ENCODE measurements around the gene CPO.

CPO gene

DNA sequence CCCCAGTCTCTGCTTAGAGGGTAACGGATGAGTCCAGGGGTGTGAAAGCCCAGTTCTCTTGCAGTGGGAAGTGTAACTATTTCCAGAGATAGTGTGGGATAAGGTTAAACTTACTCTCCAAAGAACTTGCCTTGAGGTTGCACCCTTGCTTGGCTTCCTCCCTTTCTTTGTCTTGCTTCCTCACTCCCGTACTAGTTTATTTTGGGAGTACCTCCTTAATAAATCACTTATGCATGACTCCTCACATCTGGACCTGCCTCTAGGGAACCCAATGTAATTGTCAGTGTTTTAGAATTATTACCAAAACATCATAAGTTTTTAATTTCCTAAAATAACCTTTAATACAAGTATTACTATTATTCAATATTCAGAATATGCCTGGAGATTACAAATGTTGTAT, 35.2 kb downstream of the CPO start:
- Histone ChIP-seq H4K20me1 (ENCODE audit: insufficient read depth, low read length, poor library complexity, severe bottlenecking) (no peaks in the 10 kb centered on the region), H3K9me2 (replicated peaks; ENCODE audit: low read depth, low read length) (no peaks in the 10 kb centered on the region), H2AFZ (ENCODE audit: low read length) (no peak overlapping the region), H3K9ac (ENCODE audit: low read depth, low read length, poor library complexity, severe bottlenecking) (no peak overlapping the region), H3K4me2 (ENCODE audit: low read depth, low read length, poor library complexity, severe bottlenecking) (no peak overlapping the region), H3K4me1 (ENCODE audit: insufficient read depth, low read length, poor library complexity, severe bottlenecking) (peaks cover 28% of the 10 kb centered on the region), H3K27me3 (ENCODE audit: insufficient read depth, low read length, poor library complexity, severe bottlenecking) (no peaks in the 10 kb centered on the region), H3F3A (ENCODE audit: low read depth) (no peaks in the 10 kb centered on the region), H3K9me3 (ENCODE audit: insufficient read depth, low read depth, low read length) (peaks cover 8% of the 10 kb centered on the region; the same call in 1 of the 2 replicates), H3K36me3 (ENCODE audit: insufficient read depth, low read length) (no peaks in the 10 kb centered on the region), H3K4me3 (ENCODE audit: low read length, poor library complexity, severe bottlenecking) (no peak overlapping the region), H3K79me2 (ENCODE audit: insufficient read depth, low read length) (no peaks in the 10 kb centered on the region)
- TF ChIP-seq EZH2phosphoT487 (IDR thresholded peaks at IDR 0.05; ENCODE audit: borderline replicate concordance) = no peak
- TF ChIP-seq CTCF (conservative IDR thresholded peaks at IDR 0.05; ENCODE audit: low read length) = no peak

- no peaks in the 10 kb centered on the region for H3K79me2 ChIP-seq (ENCODE audit: insufficient read depth, low read length)
These were observed 39.4 kb downstream of the CPO start for GRCh38 chr2:206978746-206979145.

GRCh38 chr2:206979365-206979764, 40.0 kb downstream of the CPO start:
- Histone ChIP-seq H3K27me3 (ENCODE audit: insufficient read depth, low read length, poor library complexity, severe bottlenecking) (no peaks in the 10 kb centered on the region), H3K36me3 (ENCODE audit: insufficient read depth, low read length) (no peaks in the 10 kb centered on the region), H3K4me3 (ENCODE audit: low read length, poor library complexity, severe bottlenecking) (no peak overlapping the region), H3K79me2 (ENCODE audit: insufficient read depth, low read length) (no peaks in the 10 kb centered on the region), H3K9me3 (ENCODE audit: insufficient read depth, low read depth, low read length) (peaks cover 8% of the 10 kb centered on the region; the same call in 1 of the 2 replicates), H3K9me2 (replicated peaks; ENCODE audit: low read depth, low read length) (no peaks in the 10 kb centered on the region), H3F3A (ENCODE audit: low read depth) (no peaks in the 10 kb centered on the region), H2AFZ (ENCODE audit: low read length) (no peak overlapping the region), H3K4me1 (ENCODE audit: insufficient read depth, low read length, poor library complexity, severe bottlenecking) (peaks cover 17% of the 10 kb centered on the region), H3K4me2 (ENCODE audit: low read depth, low read length, poor library complexity, severe bottlenecking) (no peak overlapping the region), H3K9ac (ENCODE audit: low read depth, low read length, poor library complexity, severe bottlenecking) (no peak overlapping the region), H4K20me1 (ENCODE audit: insufficient read depth, low read length, poor library complexity, severe bottlenecking) (no peaks in the 10 kb centered on the region)
- TF ChIP-seq CTCF (conservative IDR thresholded peaks at IDR 0.05; ENCODE audit: low read length) (no peak), EZH2phosphoT487 (IDR thresholded peaks at IDR 0.05; ENCODE audit: borderline replicate concordance) (no peak)

More at GRCh38 chr2:206978746-206979145, 39.4 kb downstream of the CPO start:
- peaks cover 11% of the 10 kb centered on the region for H3K4me1 ChIP-seq (ENCODE audit: insufficient read depth, low read length, poor library complexity, severe bottlenecking)
- H2AFZ ChIP-seq (ENCODE audit: low read length) = no peak overlapping the region
- H4K20me1 ChIP-seq (ENCODE audit: insufficient read depth, low read length, poor library complexity, severe bottlenecking) = no peaks in the 10 kb centered on the region
- H3K27me3 ChIP-seq (ENCODE audit: insufficient read depth, low read length, poor library complexity, severe bottlenecking) = no peaks in the 10 kb centered on the region
- H3K9ac ChIP-seq (ENCODE audit: low read depth, low read length, poor library complexity, severe bottlenecking) = no peak overlapping the region
- TF ChIP-seq EZH2phosphoT487 (IDR thresholded peaks at IDR 0.05; ENCODE audit: borderline replicate concordance) = no peak
- H3K4me3 ChIP-seq (ENCODE audit: low read length, poor library complexity, severe bottlenecking) = no peak overlapping the region
- H3F3A ChIP-seq (ENCODE audit: low read depth) = no peaks in the 10 kb centered on the region
- peaks cover 8% of the 10 kb centered on the region; the same call in 1 of the 2 replicates for H3K9me3 ChIP-seq (ENCODE audit: insufficient read depth, low read depth, low read length)
- H3K36me3 ChIP-seq (ENCODE audit: insufficient read depth, low read length) = no peaks in the 10 kb centered on the region
- H3K4me2 ChIP-seq (ENCODE audit: low read depth, low read length, poor library complexity, severe bottlenecking) = no peak overlapping the region
- no peaks in the 10 kb centered on the region for H3K9me2 ChIP-seq (replicated peaks; ENCODE audit: low read depth, low read length)

- TF ChIP-seq CTCF (conservative IDR thresholded peaks at IDR 0.05; ENCODE audit: low read length) (no peak), EZH2phosphoT487 (IDR thresholded peaks at IDR 0.05; ENCODE audit: borderline replicate concordance) (no peak)
- Histone ChIP-seq H3F3A (ENCODE audit: low read depth) (no peaks in the 10 kb centered on the region), H2AFZ (ENCODE audit: low read length) (no peak overlapping the region), H3K9me2 (replicated peaks; ENCODE audit: low read depth, low read length) (no peaks in the 10 kb centered on the region), H3K79me2 (ENCODE audit: insufficient read depth, low read length) (no peaks in the 10 kb centered on the region), H3K9ac (ENCODE audit: low read depth, low read length, poor library complexity, severe bottlenecking) (no peak overlapping the region), H3K4me3 (ENCODE audit: low read length, poor library complexity, severe bottlenecking) (no peak overlapping the region), H4K20me1 (ENCODE audit: insufficient read depth, low read length, poor library complexity, severe bottlenecking) (no peaks in the 10 kb centered on the region), H3K4me1 (ENCODE audit: insufficient read depth, low read length, poor library complexity, severe bottlenecking) (peaks cover 22% of the 10 kb centered on the region), H3K27me3 (ENCODE audit: insufficient read depth, low read length, poor library complexity, severe bottlenecking) (no peaks in the 10 kb centered on the region), H3K4me2 (ENCODE audit: low read depth, low read length, poor library complexity, severe bottlenecking) (no peak overlapping the region), H3K36me3 (ENCODE audit: insufficient read depth, low read length) (no peaks in the 10 kb centered on the region), H3K9me3 (ENCODE audit: insufficient read depth, low read depth, low read length) (peaks cover 8% of the 10 kb centered on the region; the same call in 1 of the 2 replicates)
These were observed 40.6 kb downstream of the CPO start for GRCh38 chr2:206979922-206980321.

Data from Loucy (cell line).